GM23338 (cell line): ENCODE results near the gene NLRC5.

Experiments
- CREB1 ChIP-seq: fragments of 250-450 bp; sonication (Bioruptor Pico); IDR thresholded peaks from 2 replicates; pipeline ENCODE4 v1.5.0; 2020; ENCODE audit warnings: low read depth, mild to moderate bottlenecking, moderate library complexity
- ETS1 ChIP-seq: IDR thresholded peaks from 2 replicates; pipeline ENCODE4 v1.6.1; 2016; ENCODE audit warnings: antibody characterized with exemption
- EZH2 ChIP-seq: fragments of 200-600 bp; sonication (generic); IDR thresholded peaks from one replicate; pipeline ENCODE4 v1.8.0; 2017; ENCODE audit warnings: antibody characterized with exemption, mild to moderate bottlenecking, low read depth; ENCODE audit not compliant: unreplicated experiment
- EZH2phosphoT487 ChIP-seq: fragments of 200-600 bp; sonication (generic); IDR thresholded peaks from one replicate; pipeline ENCODE4 v1.8.1; 2018; ENCODE audit warnings: antibody characterized with exemption; ENCODE audit not compliant: unreplicated experiment
- JUNB ChIP-seq: IDR thresholded peaks from one replicate; pipeline ENCODE4 v1.6.1; 2016; ENCODE audit warnings: antibody characterized with exemption; ENCODE audit not compliant: unreplicated experiment
- NANOG ChIP-seq: IDR thresholded peaks from 2 replicates; pipeline ENCODE4 v1.6.1; 2016; ENCODE audit warnings: antibody characterized with exemption, borderline replicate concordance
- POLR2AphosphoS5 ChIP-seq: IDR thresholded peaks from 2 replicates; pipeline ENCODE4 v1.6.1; 2016; ENCODE audit warnings: antibody characterized with exemption, low read depth
- STAT1 ChIP-seq: IDR thresholded peaks from one replicate; pipeline ENCODE4 v1.6.1; 2016; ENCODE audit warnings: antibody characterized with exemption; ENCODE audit not compliant: unreplicated experiment
- ZNF114 ChIP-seq: fragments of 250-450 bp; sonication (Bioruptor Pico); IDR thresholded peaks from 2 replicates; pipeline ENCODE4 v1.5.0; 2020; ENCODE audit warnings: mild to moderate bottlenecking, moderate library complexity
- ZNF331 ChIP-seq: fragments of 250-450 bp; sonication (Bioruptor Pico); IDR thresholded peaks from 2 replicates; pipeline ENCODE4 v1.5.0; 2020; ENCODE audit warnings: low read depth, mild to moderate bottlenecking, moderate library complexity
- TF ChIP-seq, protein P1 (sequence below), 2 experiments: fragments of 200-600 bp in 1 of 2; sonication (generic) in 1 of 2; conservative IDR thresholded peaks; 2 replicates each; pipeline versions ENCODE4 v1.5.1 to v1.6.1; 2016 to 2017; ENCODE audit warnings: antibody characterized with exemption in 2 of 2, low read depth in 2 of 2, mild to moderate bottlenecking in 2 of 2, moderate library complexity in 1 of 2
- TF ChIP-seq, protein P2 (sequence below): IDR thresholded peaks from one replicate; pipeline ENCODE4 v1.6.1; 2018; ENCODE audit warnings: antibody characterized with exemption; ENCODE audit not compliant: unreplicated experiment
- TF ChIP-seq, protein P3 (sequence below): fragments of 250-450 bp; sonication (Bioruptor Pico); IDR thresholded peaks from 2 replicates; pipeline ENCODE4 v1.5.0; 2020; ENCODE audit warnings: mild to moderate bottlenecking, moderate library complexity

DNA sequence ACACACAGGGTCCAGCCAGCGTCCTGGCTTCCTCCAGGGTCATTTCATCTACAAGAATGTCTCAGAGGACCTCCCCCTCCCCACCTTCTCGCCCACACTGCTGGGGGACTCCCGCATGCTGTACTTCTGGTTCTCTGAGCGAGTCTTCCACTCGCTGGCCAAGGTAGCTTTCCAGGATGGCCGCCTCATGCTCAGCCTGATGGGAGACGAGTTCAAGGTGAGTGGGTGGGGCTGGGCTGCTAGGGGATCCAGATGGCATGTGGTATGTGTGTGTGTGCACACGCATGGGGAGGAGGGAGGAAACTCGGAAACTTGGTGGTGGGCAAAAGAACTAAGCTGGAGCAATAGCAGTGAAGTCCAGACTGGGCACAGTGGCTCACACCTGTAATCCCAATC, 16.1 kb upstream of the NLRC5 start:
- TF ChIP-seq EZH2 (no peak), EZH2phosphoT487 (no peak), POLR2AphosphoS5 (no peak), ETS1 (no peak), NANOG (no peak), CREB1 (CRISPR knock-in tag) (no peak), STAT1 (no peak), JUNB (no peak), ZNF331 (CRISPR knock-in tag) (no peak), ZNF114 (no peak)
- TF ChIP-seq, protein P1, sequence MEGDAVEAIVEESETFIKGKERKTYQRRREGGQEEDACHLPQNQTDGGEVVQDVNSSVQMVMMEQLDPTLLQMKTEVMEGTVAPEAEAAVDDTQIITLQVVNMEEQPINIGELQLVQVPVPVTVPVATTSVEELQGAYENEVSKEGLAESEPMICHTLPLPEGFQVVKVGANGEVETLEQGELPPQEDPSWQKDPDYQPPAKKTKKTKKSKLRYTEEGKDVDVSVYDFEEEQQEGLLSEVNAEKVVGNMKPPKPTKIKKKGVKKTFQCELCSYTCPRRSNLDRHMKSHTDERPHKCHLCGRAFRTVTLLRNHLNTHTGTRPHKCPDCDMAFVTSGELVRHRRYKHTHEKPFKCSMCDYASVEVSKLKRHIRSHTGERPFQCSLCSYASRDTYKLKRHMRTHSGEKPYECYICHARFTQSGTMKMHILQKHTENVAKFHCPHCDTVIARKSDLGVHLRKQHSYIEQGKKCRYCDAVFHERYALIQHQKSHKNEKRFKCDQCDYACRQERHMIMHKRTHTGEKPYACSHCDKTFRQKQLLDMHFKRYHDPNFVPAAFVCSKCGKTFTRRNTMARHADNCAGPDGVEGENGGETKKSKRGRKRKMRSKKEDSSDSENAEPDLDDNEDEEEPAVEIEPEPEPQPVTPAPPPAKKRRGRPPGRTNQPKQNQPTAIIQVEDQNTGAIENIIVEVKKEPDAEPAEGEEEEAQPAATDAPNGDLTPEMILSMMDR (conservative IDR thresholded peaks at IDR 0.05; ENCODE audit: low read depth in 2 of 2), result no peak
- TF ChIP-seq, protein P2, sequence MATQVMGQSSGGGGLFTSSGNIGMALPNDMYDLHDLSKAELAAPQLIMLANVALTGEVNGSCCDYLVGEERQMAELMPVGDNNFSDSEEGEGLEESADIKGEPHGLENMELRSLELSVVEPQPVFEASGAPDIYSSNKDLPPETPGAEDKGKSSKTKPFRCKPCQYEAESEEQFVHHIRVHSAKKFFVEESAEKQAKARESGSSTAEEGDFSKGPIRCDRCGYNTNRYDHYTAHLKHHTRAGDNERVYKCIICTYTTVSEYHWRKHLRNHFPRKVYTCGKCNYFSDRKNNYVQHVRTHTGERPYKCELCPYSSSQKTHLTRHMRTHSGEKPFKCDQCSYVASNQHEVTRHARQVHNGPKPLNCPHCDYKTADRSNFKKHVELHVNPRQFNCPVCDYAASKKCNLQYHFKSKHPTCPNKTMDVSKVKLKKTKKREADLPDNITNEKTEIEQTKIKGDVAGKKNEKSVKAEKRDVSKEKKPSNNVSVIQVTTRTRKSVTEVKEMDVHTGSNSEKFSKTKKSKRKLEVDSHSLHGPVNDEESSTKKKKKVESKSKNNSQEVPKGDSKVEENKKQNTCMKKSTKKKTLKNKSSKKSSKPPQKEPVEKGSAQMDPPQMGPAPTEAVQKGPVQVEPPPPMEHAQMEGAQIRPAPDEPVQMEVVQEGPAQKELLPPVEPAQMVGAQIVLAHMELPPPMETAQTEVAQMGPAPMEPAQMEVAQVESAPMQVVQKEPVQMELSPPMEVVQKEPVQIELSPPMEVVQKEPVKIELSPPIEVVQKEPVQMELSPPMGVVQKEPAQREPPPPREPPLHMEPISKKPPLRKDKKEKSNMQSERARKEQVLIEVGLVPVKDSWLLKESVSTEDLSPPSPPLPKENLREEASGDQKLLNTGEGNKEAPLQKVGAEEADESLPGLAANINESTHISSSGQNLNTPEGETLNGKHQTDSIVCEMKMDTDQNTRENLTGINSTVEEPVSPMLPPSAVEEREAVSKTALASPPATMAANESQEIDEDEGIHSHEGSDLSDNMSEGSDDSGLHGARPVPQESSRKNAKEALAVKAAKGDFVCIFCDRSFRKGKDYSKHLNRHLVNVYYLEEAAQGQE, result no peak
- TF ChIP-seq, protein P3, sequence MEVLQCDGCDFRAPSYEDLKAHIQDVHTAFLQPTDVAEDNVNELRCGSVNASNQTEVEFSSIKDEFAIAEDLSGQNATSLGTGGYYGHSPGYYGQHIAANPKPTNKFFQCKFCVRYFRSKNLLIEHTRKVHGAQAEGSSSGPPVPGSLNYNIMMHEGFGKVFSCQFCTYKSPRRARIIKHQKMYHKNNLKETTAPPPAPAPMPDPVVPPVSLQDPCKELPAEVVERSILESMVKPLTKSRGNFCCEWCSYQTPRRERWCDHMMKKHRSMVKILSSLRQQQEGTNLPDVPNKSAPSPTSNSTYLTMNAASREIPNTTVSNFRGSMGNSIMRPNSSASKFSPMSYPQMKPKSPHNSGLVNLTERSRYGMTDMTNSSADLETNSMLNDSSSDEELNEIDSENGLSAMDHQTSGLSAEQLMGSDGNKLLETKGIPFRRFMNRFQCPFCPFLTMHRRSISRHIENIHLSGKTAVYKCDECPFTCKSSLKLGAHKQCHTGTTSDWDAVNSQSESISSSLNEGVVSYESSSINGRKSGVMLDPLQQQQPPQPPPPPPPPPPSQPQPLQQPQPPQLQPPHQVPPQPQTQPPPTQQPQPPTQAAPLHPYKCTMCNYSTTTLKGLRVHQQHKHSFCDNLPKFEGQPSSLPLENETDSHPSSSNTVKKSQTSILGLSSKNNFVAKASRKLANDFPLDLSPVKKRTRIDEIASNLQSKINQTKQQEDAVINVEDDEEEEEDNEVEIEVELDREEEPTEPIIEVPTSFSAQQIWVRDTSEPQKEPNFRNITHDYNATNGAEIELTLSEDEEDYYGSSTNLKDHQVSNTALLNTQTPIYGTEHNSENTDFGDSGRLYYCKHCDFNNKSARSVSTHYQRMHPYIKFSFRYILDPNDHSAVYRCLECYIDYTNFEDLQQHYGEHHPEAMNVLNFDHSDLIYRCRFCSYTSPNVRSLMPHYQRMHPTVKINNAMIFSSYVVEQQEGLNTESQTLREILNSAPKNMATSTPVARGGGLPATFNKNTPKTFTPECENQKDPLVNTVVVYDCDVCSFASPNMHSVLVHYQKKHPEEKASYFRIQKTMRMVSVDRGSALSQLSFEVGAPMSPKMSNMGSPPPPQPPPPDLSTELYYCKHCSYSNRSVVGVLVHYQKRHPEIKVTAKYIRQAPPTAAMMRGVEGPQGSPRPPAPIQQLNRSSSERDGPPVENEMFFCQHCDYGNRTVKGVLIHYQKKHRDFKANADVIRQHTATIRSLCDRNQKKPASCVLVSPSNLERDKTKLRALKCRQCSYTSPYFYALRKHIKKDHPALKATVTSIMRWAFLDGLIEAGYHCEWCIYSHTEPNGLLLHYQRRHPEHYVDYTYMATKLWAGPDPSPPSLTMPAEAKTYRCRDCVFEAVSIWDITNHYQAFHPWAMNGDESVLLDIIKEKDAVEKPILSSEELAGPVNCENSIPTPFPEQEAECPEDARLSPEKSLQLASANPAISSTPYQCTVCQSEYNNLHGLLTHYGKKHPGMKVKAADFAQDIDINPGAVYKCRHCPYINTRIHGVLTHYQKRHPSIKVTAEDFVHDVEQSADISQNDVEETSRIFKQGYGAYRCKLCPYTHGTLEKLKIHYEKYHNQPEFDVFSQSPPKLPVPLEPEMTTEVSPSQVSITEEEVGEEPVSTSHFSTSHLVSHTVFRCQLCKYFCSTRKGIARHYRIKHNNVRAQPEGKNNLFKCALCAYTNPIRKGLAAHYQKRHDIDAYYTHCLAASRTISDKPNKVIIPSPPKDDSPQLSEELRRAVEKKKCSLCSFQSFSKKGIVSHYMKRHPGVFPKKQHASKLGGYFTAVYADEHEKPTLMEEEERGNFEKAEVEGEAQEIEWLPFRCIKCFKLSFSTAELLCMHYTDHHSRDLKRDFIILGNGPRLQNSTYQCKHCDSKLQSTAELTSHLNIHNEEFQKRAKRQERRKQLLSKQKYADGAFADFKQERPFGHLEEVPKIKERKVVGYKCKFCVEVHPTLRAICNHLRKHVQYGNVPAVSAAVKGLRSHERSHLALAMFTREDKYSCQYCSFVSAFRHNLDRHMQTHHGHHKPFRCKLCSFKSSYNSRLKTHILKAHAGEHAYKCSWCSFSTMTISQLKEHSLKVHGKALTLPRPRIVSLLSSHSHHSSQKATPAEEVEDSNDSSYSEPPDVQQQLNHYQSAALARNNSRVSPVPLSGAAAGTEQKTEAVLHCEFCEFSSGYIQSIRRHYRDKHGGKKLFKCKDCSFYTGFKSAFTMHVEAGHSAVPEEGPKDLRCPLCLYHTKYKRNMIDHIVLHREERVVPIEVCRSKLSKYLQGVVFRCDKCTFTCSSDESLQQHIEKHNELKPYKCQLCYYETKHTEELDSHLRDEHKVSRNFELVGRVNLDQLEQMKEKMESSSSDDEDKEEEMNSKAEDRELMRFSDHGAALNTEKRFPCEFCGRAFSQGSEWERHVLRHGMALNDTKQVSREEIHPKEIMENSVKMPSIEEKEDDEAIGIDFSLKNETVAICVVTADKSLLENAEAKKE (CRISPR knock-in tag), result no peak
